Measurements from ENCODE around the gene CFI.

The CFI gene

GRCh38 chr4:109701566-109702410, 100.0 kb downstream of the CFI start:
- peaks cover 57% of the 10 kb centered on the region for H3K79me2 ChIP-seq (ENCODE audit: insufficient read depth, low read length)

DNA sequence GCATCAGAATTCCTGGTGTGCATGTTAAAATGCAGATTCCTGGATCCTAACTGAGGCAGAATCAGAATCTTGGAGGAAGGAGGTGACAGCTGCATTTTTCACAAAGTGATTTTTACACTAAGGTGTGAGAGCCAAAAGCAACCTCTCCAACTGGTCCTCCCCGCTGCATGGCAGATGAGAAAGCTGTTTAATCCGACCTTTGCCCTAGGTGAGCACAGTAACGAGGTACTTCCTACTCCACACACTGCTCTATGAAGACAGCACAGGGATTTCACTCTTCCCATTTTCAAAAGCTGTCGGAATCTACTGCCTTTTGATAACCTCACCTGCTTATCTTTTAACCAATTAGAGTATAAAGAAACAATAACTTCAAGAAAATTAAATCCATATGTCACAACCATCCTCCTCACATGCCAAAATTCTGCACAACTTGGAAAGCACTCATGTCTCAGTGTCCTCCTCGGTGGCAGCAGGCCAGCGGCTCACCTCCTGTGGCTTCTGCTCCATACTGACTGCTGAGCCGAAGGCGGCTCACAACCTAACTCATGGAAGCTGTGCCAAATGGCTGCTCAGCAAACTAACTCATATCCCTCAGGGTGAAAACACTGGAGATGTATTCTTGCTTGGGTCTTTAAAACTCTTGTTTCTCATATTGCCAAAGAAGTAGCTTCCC, 102.1 kb downstream of the CFI start:
- H3K36me3 ChIP-seq (ENCODE audit: insufficient read depth, low read length): peaks cover 18% of the 10 kb centered on the region; the same call in 1 of the 2 replicates
- no peaks in the 10 kb centered on the region for H3K9me3 ChIP-seq (ENCODE audit: insufficient read depth, low read depth, low read length)
- H3K79me2 ChIP-seq (ENCODE audit: insufficient read depth, low read length): peaks cover 57% of the 10 kb centered on the region
- TF ChIP-seq, protein P1, sequence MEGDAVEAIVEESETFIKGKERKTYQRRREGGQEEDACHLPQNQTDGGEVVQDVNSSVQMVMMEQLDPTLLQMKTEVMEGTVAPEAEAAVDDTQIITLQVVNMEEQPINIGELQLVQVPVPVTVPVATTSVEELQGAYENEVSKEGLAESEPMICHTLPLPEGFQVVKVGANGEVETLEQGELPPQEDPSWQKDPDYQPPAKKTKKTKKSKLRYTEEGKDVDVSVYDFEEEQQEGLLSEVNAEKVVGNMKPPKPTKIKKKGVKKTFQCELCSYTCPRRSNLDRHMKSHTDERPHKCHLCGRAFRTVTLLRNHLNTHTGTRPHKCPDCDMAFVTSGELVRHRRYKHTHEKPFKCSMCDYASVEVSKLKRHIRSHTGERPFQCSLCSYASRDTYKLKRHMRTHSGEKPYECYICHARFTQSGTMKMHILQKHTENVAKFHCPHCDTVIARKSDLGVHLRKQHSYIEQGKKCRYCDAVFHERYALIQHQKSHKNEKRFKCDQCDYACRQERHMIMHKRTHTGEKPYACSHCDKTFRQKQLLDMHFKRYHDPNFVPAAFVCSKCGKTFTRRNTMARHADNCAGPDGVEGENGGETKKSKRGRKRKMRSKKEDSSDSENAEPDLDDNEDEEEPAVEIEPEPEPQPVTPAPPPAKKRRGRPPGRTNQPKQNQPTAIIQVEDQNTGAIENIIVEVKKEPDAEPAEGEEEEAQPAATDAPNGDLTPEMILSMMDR (conservative IDR thresholded peaks at IDR 0.05; ENCODE audit: low read length): no peak
- no peak for TF ChIP-seq EZH2phosphoT487 (IDR thresholded peaks at IDR 0.05; ENCODE audit: borderline replicate concordance)
- peak overlapping the region; percentile 6 for H3K4me3 ChIP-seq (ENCODE audit: low read length, poor library complexity, severe bottlenecking)
- no peaks in the 10 kb centered on the region for H3K9me2 ChIP-seq (replicated peaks; ENCODE audit: low read depth, low read length)
- no peaks in the 10 kb centered on the region for H3F3A ChIP-seq (ENCODE audit: low read depth)
- peaks cover 7% of the 10 kb centered on the region for H4K20me1 ChIP-seq (ENCODE audit: insufficient read depth, low read length, poor library complexity, severe bottlenecking)
- peaks cover 51% of the 10 kb centered on the region for H3K4me1 ChIP-seq (ENCODE audit: insufficient read depth, low read length, poor library complexity, severe bottlenecking)
- H2AFZ ChIP-seq (ENCODE audit: low read length): no peak overlapping the region
- no peak overlapping the region for H3K9ac ChIP-seq (ENCODE audit: low read depth, low read length, poor library complexity, severe bottlenecking)
- peak overlapping the region; percentile 79 for H3K4me2 ChIP-seq (ENCODE audit: low read depth, low read length, poor library complexity, severe bottlenecking)
- no peaks in the 10 kb centered on the region for H3K27me3 ChIP-seq (ENCODE audit: insufficient read depth, low read length, poor library complexity, severe bottlenecking)

More at GRCh38 chr4:109701566-109702410, 100.0 kb downstream of the CFI start:
- Histone ChIP-seq H3K36me3 (ENCODE audit: insufficient read depth, low read length) (peaks cover 8% of the 10 kb centered on the region; the same call in 1 of the 2 replicates), H3K4me1 (ENCODE audit: insufficient read depth, low read length, poor library complexity, severe bottlenecking) (peaks cover 51% of the 10 kb centered on the region), H3K27me3 (ENCODE audit: insufficient read depth, low read length, poor library complexity, severe bottlenecking) (no peaks in the 10 kb centered on the region), H3K4me3 (ENCODE audit: low read length, poor library complexity, severe bottlenecking) (peak overlapping the region; percentile 96), H3K9me3 (ENCODE audit: insufficient read depth, low read depth, low read length) (no peaks in the 10 kb centered on the region), H2AFZ (ENCODE audit: low read length) (peak overlapping the region; percentile 89), H3K9ac (ENCODE audit: low read depth, low read length, poor library complexity, severe bottlenecking) (peak overlapping the region; percentile 96), H3K4me2 (ENCODE audit: low read depth, low read length, poor library complexity, severe bottlenecking) (peak overlapping the region; percentile 79), H3F3A (ENCODE audit: low read depth) (no peaks in the 10 kb centered on the region), H3K9me2 (replicated peaks; ENCODE audit: low read depth, low read length) (no peaks in the 10 kb centered on the region), H4K20me1 (ENCODE audit: insufficient read depth, low read length, poor library complexity, severe bottlenecking) (no peaks in the 10 kb centered on the region)
- no peak for TF ChIP-seq EZH2phosphoT487 (IDR thresholded peaks at IDR 0.05; ENCODE audit: borderline replicate concordance)

DNA sequence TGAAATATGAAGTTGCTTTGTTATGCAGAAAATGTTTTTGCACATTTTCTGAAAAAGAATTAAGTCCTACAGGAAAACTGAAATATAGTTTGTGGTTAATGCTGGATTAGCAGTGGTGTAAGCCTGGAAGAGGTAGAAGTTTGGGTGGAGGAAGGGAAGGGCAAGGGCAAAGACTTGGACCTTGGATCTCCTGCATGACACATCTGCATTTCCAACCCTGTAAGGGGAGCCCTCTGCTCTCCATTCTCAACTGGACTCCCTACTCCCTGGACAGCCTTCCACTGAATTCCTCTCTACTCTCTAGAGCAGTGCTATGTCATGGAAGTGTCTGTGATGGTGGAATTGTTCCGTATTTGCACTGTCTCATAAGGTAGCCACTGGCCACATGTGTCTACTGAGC, 103.1 kb downstream of the CFI start:
- Histone ChIP-seq H3K9ac (ENCODE audit: low read depth, low read length, poor library complexity, severe bottlenecking) (no peak overlapping the region), H3K27me3 (ENCODE audit: insufficient read depth, low read length, poor library complexity, severe bottlenecking) (no peaks in the 10 kb centered on the region), H3K36me3 (ENCODE audit: insufficient read depth, low read length) (peaks cover 28% of the 10 kb centered on the region; the same call in 1 of the 2 replicates), H4K20me1 (ENCODE audit: insufficient read depth, low read length, poor library complexity, severe bottlenecking) (peaks cover 7% of the 10 kb centered on the region), H3K4me2 (ENCODE audit: low read depth, low read length, poor library complexity, severe bottlenecking) (peak overlapping the region; percentile 79), H3K79me2 (ENCODE audit: insufficient read depth, low read length) (peaks cover 57% of the 10 kb centered on the region), H2AFZ (ENCODE audit: low read length) (no peak overlapping the region), H3F3A (ENCODE audit: low read depth) (no peaks in the 10 kb centered on the region), H3K4me3 (ENCODE audit: low read length, poor library complexity, severe bottlenecking) (peak overlapping the region; percentile 17), H3K4me1 (ENCODE audit: insufficient read depth, low read length, poor library complexity, severe bottlenecking) (peaks cover 44% of the 10 kb centered on the region), H3K9me3 (ENCODE audit: insufficient read depth, low read depth, low read length) (no peaks in the 10 kb centered on the region), H3K9me2 (replicated peaks; ENCODE audit: low read depth, low read length) (no peaks in the 10 kb centered on the region)
- TF ChIP-seq, protein P1 (conservative IDR thresholded peaks at IDR 0.05; ENCODE audit: low read length): no peak
- TF ChIP-seq EZH2phosphoT487 (IDR thresholded peaks at IDR 0.05; ENCODE audit: borderline replicate concordance): no peak

Data from Loucy (cell line).